ENCODE measurements around the gene ANK3.

ANK3 gene

DNA sequence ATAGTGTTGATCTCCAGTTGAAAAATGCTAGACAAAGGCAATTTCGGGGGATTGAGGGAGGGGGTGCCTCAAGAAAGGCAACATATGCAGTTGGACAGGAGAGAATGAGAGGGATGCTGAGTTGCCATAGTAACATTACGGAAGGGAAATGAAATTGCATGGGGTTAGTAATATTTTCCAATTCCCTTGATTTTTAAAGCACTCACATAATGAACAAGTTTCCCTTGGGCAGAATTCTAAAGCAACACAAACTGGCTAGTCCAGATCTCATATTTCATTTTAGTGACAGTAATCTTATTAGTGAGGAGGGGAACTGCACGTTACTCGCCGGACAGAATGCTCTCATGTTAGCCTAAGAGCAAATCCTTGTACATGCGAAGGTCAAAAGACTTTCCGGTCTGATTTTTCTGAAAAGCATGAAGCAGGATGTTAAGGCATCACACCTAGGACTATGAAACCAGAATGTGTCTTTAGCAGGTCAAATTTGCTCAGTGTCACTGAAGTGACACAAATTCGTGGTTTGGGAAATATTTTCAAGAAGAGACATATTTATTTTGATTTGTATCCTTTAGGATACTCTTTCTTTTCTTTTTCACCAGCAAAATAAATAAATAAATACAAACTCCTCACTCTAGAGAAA lies 165.5 kb downstream of the ANK3 start:
- DNase-seq (no peak), ATAC-seq (no peak)

GRCh38 chr10:60222047-60222446 lies 167.6 kb downstream of the ANK3 start:
- no peak for DNase-seq
- ATAC-seq: no peak

DNA sequence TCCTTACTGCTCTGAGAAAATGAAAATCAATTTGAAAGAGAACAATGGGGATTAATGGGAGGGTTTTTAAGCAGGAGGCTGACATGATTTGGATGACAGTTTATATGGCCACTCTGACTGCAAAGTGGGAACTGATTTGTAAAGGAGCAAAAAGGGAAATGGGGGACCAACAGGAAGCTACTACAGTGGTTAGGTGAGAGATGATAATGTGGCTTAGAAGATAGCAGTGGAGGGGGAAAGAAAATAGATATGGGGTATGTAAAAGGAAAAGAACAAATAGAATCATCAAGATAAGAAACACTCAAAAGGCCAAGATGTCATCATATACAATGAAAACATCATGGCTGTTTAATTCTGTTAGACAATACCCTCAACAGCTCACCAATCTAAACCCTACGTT lies 177.5 kb downstream of the ANK3 start:
- no peak for DNase-seq
- ATAC-seq: no peak

DNA sequence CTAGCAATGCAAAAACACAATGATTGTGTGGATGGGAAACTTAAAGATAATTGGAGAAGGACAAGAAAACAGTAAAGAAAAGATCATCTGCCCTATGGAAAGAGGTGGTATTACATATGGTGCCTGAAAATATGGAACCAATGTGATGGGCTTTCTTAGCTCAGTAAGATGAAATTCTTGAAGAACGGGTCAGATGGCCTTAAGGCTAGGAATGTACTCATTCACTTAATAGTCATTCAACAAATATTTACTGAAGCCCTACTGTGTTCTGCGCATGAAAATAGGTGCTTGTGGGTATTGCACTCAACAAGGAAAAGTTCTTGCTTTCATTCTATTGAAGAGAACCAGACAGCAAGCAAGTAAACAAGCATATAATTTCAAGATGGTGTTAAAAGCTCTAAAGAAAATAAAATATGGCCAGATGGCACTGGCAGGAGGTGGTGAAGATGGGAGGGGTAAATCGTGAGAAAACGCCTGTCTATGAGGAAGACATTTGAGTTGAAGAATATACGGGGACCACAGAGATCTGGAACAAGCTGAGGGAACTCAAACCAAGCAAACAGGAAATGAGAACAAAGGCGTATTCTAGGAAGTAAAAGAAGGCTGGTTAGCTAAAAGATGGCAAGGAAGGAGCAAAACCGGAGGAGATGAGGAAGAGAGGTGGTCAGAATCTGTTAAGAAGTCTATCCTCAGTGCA lies 179.7 kb downstream of the ANK3 start:
- ATAC-seq: no peak
- DNase-seq: no peak

DNA sequence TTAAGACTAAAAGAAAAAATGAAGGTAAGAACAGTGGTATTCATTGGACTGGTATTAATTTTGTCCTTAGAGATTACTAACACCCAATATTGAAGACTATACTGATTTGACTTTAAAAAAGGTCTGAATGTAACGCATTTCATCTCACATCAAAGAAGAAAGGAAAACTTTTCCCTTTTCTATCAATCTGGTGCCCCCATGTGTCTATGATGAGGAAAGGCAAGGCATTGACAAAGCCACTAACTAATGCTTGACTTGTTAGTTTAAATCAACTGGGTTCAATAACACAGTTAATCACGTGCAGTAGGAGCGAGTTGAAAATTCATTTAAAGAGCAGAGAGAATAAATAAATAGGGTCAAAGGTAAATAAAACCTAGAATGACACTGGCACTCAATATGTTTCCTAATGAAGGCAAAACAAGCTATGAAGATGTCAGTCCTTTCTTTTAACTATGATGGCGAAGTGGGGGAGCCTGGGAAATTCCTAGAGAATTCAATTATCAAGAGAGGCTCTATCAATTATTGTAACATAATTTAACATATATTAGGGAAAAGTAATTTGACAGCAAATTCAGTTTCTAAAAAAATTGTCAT lies 180.9 kb downstream of the ANK3 start:
- DNase-seq (no peak), ATAC-seq (no peak)

DNA sequence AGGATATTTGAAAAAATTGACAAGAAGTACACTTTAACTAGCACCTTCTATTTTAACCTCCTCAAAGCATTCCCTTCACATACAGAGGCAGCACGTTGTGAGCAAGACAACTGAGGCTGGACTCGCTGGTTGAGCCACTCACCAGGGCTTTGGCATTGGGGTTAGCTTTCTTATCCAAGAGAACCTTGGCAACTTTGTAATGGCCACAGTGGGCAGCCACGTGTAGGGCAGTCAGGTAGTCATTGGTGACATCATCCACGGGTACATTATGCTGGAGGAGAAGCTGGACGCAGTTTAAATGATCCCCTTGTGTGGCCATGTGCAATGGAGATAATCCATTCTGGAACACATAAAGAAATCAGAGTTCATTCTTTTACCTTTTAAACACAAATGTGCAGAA lies 181.8 kb downstream of the ANK3 start:
- ATAC-seq: no peak
- DNase-seq: no peak

DNA sequence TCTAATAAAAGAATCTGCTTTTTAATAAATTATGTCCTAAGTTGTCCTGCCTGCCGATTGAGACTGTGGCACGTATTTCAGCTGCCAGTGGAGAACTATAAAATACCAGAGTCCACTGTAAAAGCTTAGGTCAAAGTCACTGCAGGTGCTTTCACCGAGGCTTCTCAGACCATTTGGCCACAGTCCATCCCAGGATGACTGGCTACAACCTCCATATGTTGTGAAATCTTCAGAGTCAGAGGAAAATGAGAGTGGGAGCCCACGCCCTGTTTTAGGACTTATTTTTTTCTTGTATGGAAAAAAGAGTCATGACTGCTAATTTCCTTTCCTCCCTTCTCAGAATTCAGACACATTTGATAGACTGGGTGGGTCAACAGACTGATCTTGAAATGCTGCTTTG lies 182.9 kb downstream of the ANK3 start:
- ATAC-seq (no peak), DNase-seq (no peak)

- ATAC-seq (no peak), DNase-seq (no peak)
Measured at GRCh38 chr10:60205741-60206140, 183.9 kb downstream of the ANK3 start.

DNA sequence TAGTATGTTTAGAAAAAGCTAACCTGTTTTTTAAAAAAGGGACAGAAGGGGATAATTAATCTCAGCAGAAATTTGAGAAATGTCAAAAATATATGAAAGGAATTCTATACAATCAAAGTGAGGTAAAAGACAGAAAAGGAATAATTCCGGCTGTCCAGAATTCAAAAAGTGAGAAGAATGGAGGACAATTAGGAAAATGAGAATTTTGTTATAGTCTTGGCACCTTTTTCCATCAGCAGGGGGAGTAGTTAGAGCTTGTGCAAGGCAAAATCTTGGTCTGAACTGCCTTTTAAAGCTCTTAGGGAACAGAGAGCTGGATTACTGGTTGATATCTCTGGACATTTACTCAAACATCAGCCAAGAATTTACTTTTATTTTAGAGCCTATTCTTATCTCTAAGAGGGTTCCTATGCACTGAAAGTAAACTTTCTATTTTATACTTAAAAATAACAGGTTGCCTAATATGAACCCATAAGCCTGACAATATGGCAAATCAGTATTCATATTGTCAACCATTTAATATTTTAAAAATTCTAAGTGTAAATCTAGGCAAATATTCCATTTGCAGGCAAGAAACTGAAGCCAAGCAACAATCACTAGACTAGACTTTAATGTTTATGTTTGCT lies 185.6 kb downstream of the ANK3 start:
- no peak for DNase-seq

GRCh38 chr10:60200682-60201053 lies 189.0 kb downstream of the ANK3 start:
- DNase-seq: no peak
- no peak for ATAC-seq

More for the DNA sequence above, 185.6 kb downstream of the ANK3 start:
- no peak for ATAC-seq

DNA sequence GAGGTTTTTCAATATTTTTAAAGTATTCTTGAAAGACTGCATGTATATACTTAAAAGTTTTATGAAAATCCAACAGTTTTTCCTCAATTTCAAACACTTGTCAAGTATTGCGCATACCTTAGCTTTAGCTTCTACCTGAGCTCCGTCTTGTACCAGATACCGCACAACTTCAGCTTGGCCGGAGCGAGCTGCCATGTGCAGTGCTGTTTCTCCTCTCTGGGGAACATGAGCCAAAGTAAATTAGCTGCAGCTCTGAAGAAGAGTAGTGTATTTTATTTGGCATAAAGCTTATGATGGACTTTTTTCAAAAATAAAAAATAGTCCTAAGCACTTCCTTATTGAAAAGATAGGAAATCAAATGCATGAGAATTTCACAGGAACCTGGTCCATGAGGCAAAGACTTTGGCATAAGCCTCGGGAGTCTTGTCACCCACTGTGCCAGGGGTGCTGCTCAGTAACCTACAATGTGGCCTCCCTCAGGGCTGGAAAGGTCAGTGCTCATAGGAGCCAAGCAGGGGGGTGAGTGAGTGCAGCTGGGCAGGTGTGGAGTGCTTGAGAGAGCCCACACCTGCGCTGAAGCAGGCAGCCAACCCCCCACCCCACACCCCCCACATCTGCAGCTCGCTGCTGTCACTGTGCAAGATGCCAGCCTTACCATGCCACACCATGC lies 189.5 kb downstream of the ANK3 start:
- ATAC-seq: no peak
- no peak for DNase-seq

DNA sequence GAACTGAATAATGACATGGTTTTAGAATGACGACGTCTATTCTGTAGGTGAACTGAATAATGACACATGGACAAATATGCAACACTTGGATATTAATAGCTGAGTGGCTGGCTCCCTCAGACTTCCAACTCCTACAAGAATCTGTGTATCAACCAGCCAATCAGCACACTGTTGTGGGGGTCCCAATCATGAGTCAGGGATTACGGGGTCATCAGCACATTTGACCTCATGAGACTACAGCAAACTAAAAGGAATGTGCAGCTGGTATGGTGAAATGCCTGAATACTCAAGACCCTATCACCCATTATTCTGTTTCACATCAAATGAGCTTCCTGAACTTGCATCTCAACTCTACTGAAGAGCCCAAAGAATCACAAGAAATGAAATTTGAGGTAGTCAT lies 192.5 kb downstream of the ANK3 start:
- DNase-seq: no peak
- ATAC-seq: no peak

DNA sequence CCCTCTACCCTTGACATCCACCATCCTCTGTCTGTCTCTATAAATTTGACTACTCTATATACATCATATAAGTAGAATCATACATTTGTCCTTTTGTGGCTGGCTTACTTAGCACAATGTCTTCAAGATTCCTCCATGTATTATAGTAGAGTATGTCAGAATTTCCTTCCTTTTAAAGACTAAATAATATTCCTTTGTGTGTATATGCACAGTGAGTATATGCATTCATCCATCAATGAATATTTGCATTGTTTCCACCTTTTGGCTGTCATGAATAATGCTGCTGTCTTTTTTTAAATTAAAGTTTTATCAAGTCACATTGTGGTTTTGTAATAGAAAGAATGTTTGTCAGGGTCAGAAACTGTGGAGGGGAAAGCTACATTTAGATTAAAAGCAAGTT lies 195.3 kb downstream of the ANK3 start:
- ATAC-seq (no peak), DNase-seq (no peak)

- no peak for ATAC-seq
- no peak for DNase-seq
Measured at GRCh38 chr10:60192946-60193345, 196.7 kb downstream of the ANK3 start.

DNA sequence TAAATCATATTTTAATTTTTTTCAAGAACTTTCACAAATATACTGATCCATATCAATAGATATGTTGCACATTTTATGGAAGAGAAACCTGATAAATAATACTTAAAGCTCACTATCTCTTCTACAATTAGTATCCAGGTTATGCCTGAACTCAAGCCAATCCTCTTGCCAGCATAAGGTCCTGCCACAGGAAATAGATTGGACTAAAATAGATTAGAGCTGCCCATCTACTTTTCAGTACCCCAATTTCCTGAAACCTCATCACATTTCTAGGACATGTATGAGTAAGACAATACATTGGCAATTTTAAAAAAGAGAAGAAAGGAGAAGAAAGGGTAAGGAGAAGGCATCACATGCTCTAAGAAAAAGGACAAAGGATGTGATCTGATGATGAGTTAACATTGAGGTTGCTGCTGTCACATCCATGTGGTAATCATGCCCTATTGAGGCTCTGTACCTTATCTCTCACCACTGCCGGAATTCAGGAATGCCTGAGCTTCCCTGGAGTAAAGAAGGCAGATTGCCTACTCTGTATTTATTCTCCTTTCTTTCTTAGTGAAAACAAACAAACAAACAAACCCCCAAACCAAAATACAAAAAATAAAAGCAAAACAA lies 199.7 kb downstream of the ANK3 start:
- no peak for DNase-seq
- no peak for ATAC-seq

- no peak for DNase-seq
- no peak for ATAC-seq
Measured at GRCh38 chr10:60188548-60188947, 201.1 kb downstream of the ANK3 start.

DNA sequence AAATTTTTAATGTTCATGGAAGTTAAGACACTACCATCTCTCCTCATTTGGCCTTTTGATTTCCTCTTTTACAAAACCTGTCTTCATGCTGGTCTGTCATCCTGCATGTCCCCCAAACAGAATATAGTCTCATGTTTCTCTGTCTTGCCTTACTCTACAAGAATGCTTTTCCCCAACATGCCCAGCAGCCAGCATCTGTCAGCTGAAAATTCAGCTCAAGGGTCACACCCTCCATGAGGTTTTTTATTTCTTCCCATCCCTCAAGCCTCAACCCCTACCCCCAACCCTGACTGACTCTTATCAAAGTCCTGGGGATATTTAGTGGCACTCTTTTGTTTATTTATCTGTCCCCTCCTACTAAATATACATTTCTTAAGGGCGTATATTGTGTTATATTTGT lies 202.0 kb downstream of the ANK3 start:
- ATAC-seq (no peak), DNase-seq (no peak)

GRCh38 chr10:60186315-60187071 lies 203.2 kb downstream of the ANK3 start:
- no peak for DNase-seq
- no peak for ATAC-seq

- DNase-seq (no peak), ATAC-seq (no peak)
Measured at GRCh38 chr10:60185421-60185820, 204.3 kb downstream of the ANK3 start.

- no peak for ATAC-seq
- no peak for DNase-seq
Measured at GRCh38 chr10:60182691-60183090, 207.0 kb downstream of the ANK3 start.

DNA sequence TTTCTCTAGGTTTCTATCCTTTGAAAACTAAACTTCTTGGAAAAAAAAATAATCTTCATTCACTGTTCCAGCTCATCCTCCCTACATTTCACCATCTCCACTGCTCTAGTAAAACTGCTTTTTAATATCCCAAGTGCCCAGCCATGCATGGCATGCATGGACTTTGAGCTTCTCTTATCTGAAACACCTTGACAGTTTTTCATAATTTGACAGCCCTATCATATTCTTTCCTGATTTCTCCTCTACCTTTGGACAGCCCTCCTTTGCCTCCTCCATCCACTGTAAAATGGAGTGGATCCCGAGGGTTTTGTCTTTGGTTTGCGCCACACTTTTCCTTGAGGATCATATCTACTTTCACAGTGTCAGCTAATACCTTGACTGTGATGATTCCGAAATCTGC lies 212.8 kb downstream of the ANK3 start:
- no peak for ATAC-seq

More for the DNA sequence above, 212.8 kb downstream of the ANK3 start:
- DNase-seq: no peak
